K562 (cell line): ENCODE measurements around the gene LGALS7B. TPM values are rescaled to one million over a fixed set of nuclear protein-coding genes. Genes with fewer than 3 reads are reported as not detected.

Experiments used
- ATAC-seq: fragments of 200-7000 bp; cut with Tn5 transposase; 3 replicates; pipeline ENCODE4 v1.9.1; 2020; ENCODE audit warnings: moderate library complexity
- BruUV-seq: library from RNA; stranded (reverse); fragments of 400-500 nt; replicated peaks from 2 replicates; lab custom pipeline; 2021; lab: Mats Ljungman, UMichigan
- CTCF ChIA-PET: fragments of 300-600 bp; formaldehyde crosslinking; extraction: SDS; loops from one replicate; lab custom pipeline; 2021; ENCODE audit warnings: low intra/inter-chr PET ratio; lab: Yijun Ruan, JAX
- POLR2A ChIA-PET: fragments of 300-600, 350-650 bp; sonication (Branson Sonifier 250); formaldehyde crosslinking; extraction: SDS; loops from one replicate; lab custom pipeline; 2021; ENCODE audit warnings: antibody characterized with exemption, inconsistent platforms; lab: Yijun Ruan, JAX
- DNase-seq, 4 experiments: peaks; one replicate each; pipeline versions ENCODE4 v3.0.0 to v3.0.0-alpha.2; 2011 to 2018; ENCODE audit warnings: low spot score in 3 of 4, mixed read lengths in 3 of 4; ENCODE audit errors: extremely low read depth in 1 of 4
- FAIRE-seq: peaks from 2 replicates; lab custom pipeline; 2011; peaks lifted over from hg19 to GRCh38; lab: Jason Lieb, UNC
- H2AFZ ChIP-seq: 2 replicates; pipeline ENCODE4 v1.6.0; 2011; ENCODE audit warnings: low read depth, low read length, control low read depth, inconsistent platforms
- H3K27ac ChIP-seq: fragments of 200-600 bp; 3 replicates; pipeline ENCODE4 v1.8.0; 2011; ENCODE audit warnings: low read depth, mild to moderate bottlenecking, control low read depth, inconsistent platforms, low read length, moderate library complexity, mixed read lengths; ENCODE audit errors: extremely low read depth
- H3K27me3 ChIP-seq, 2 experiments: fragments of 300-600 bp in 1 of 2; 2 replicates in 1 of 2; 3 replicates in 1 of 2; pipeline versions ENCODE4 v1.6.0 to v1.8.0; 2011; ENCODE audit warnings: inconsistent platforms in 2 of 2, low read length in 2 of 2, mild to moderate bottlenecking in 1 of 2, mixed read lengths in 1 of 2, moderate library complexity in 1 of 2; ENCODE audit not compliant: control insufficient read depth in 2 of 2, insufficient read depth in 2 of 2
- H3K36me3 ChIP-seq: fragments of 300-600 bp; 3 replicates; pipeline ENCODE4 v1.8.0; 2011; ENCODE audit warnings: mild to moderate bottlenecking, low read length, inconsistent platforms; ENCODE audit not compliant: control insufficient read depth, insufficient read depth
- H3K4me1 ChIP-seq, 2 experiments: fragments of 200-600 bp in 1 of 2; replicated peaks in 1 of 2; 2 replicates in 1 of 2; 3 replicates in 1 of 2; pipeline versions ENCODE4 v1.5.1 to v1.8.0; 2011; ENCODE audit warnings: inconsistent platforms in 2 of 2, low read length in 2 of 2, mild to moderate bottlenecking in 1 of 2, mixed read lengths in 1 of 2, moderate library complexity in 1 of 2; ENCODE audit not compliant: control insufficient read depth in 2 of 2, insufficient read depth in 2 of 2
- H3K4me2 ChIP-seq: 2 replicates; pipeline ENCODE4 v1.6.1; 2011; ENCODE audit warnings: low read length, control low read depth, inconsistent platforms, mixed read lengths; ENCODE audit not compliant: insufficient read depth
- H3K4me3 ChIP-seq: fragments of 200-600 bp; sonication (generic), shearing (Covaris generic); 2 replicates; pipeline ENCODE4 v1.5.1; 2016; ENCODE audit warnings: control low read depth, inconsistent platforms
- H3K79me2 ChIP-seq: fragments of 200-600 bp; 3 replicates; pipeline ENCODE4 v1.8.0; 2011; ENCODE audit warnings: low read length, inconsistent platforms; ENCODE audit not compliant: control insufficient read depth, insufficient read depth
- H3K9ac ChIP-seq, 2 experiments: 2 replicates each; pipeline versions ENCODE4 v1.6.0 to v1.6.1; 2011; ENCODE audit warnings: low read depth in 2 of 2, low read length in 2 of 2, control low read depth in 1 of 2, inconsistent platforms in 1 of 2, mild to moderate bottlenecking in 1 of 2, mixed read lengths in 1 of 2; ENCODE audit not compliant: insufficient read depth in 1 of 2
- H3K9me1 ChIP-seq: one replicate; pipeline ENCODE4 v1.6.0; 2011; ENCODE audit warnings: inconsistent platforms, mild to moderate bottlenecking, low read length, moderate library complexity; ENCODE audit not compliant: control insufficient read depth, insufficient read depth
- H3K9me3 ChIP-seq: replicated peaks from 2 replicates; pipeline ENCODE4 v1.5.1; 2011; ENCODE audit warnings: low read depth, low read length, inconsistent platforms; ENCODE audit not compliant: control insufficient read depth, insufficient read depth
- H4K20me1 ChIP-seq: replicated peaks from 2 replicates; pipeline ENCODE4 v1.6.1; 2011; ENCODE audit warnings: low read length, inconsistent platforms, mixed read lengths; ENCODE audit not compliant: control insufficient read depth, insufficient read depth
- ARID3A ChIP-seq: IDR thresholded peaks from 2 replicates; pipeline ENCODE4 v1.6.1; 2012; ENCODE audit warnings: low read depth, low read length, improper control_type of control experiment, borderline replicate concordance
- BRD9 ChIP-seq: fragments of 450-650 bp; IDR thresholded peaks from 2 replicates; pipeline ENCODE4 v1.6.1; 2018; ENCODE audit warnings: low read depth; ENCODE audit not compliant: partially characterized antibody
- CCAR2 ChIP-seq: fragments of 200-400 bp; formaldehyde crosslinking; IDR thresholded peaks from 2 replicates; pipeline ENCODE4 v1.6.1; 2017; ENCODE audit warnings: mild to moderate bottlenecking, low read depth, low read length
- KDM4B ChIP-seq, 2 experiments: fragments of 450-650 bp in 1 of 2; sonication (generic) in 1 of 2; IDR thresholded peaks; 2 replicates each; pipeline ENCODE4 v1.6.1; 2016 to 2017; ENCODE audit warnings: borderline replicate concordance in 2 of 2, antibody characterized with exemption in 1 of 2, low read depth in 1 of 2, mild to moderate bottlenecking in 1 of 2
- MTA3 ChIP-seq: fragments of 450-650 bp; formaldehyde crosslinking; IDR thresholded peaks from 2 replicates; pipeline ENCODE4 v1.6.1; 2017; ENCODE audit warnings: mild to moderate bottlenecking, borderline replicate concordance
- NFATC3 ChIP-seq: fragments of 450-650 bp; IDR thresholded peaks from 2 replicates; pipeline ENCODE4 v1.6.1; 2017; ENCODE audit warnings: mild to moderate bottlenecking
- POLR3A ChIP-seq: IDR thresholded peaks from 2 replicates; pipeline ENCODE4 v1.6.1; 2011; ENCODE audit warnings: borderline replicate concordance, mild to moderate bottlenecking, moderate library complexity; ENCODE audit not compliant: insufficient read length, insufficient read depth; ENCODE audit errors: extremely low read depth
- TAF7 ChIP-seq: fragments of 450-650 bp; IDR thresholded peaks from 2 replicates; pipeline ENCODE4 v1.6.1; 2016; ENCODE audit warnings: missing genetic modification characterization, missing compliant biosample characterization
- TRIM28 ChIP-seq: fragments of 450-650 bp; IDR thresholded peaks from 2 replicates; pipeline ENCODE4 v1.6.1; 2017
- TSC22D4 ChIP-seq: fragments of 450-650 bp; IDR thresholded peaks from 2 replicates; pipeline ENCODE4 v1.6.1; 2016; ENCODE audit warnings: missing genetic modification characterization, missing biosample characterization, control low read depth
- XRCC5 ChIP-seq: fragments of 200-400 bp; formaldehyde crosslinking; IDR thresholded peaks from 2 replicates; pipeline ENCODE4 v1.6.1; 2017; ENCODE audit warnings: low read depth, mild to moderate bottlenecking, low read length
- ZBED1 ChIP-seq: IDR thresholded peaks from 2 replicates; pipeline ENCODE4 v1.6.1; 2014
- ZNF586 ChIP-seq: fragments of 450-650 bp; formaldehyde crosslinking; conservative IDR thresholded peaks from 2 replicates; pipeline ENCODE4 v1.4.0; 2020; ENCODE audit warnings: mild to moderate bottlenecking, moderate library complexity
- WGBS: fragments of 100-300 bp; shearing (Covaris generic); methylation state at CpG from one replicate; pipeline ENCODE4 v1.1.6; 2016; ENCODE audit warnings: low coverage, mixed read lengths; ENCODE audit not compliant: insufficient coverage; ENCODE audit errors: missing lambda C conversion rate; 5-methylcytosine and 5-hydroxymethylcytosine counted together
- in situ Hi-C: fragments of 300-500 bp; cut with MboI; formaldehyde crosslinking; loops from 4 replicates; pipeline ENCODE4 v1.15.0; 2018; ENCODE audit warnings: inconsistent platforms, mixed read lengths
- intact Hi-C: fragments of 100-400 bp; cut with micrococcal nuclease; formaldehyde crosslinking; loops from 2 replicates; pipeline ENCODE4 v1.14.2; 2022
- polyA plus RNA-seq, 8 experiments: library from polyadenylated mRNA; depleted of rRNA in 4 of 8; stranded (reverse) in 5 of 8; unstranded in 3 of 8; fragments of >200 nt; fragmentation: Nextera tagmentation in 2 of 8; fragmentation: Illumina TruSeq in 1 of 8; extraction: Ambion mirVana in 2 of 8; extraction: Trizol in 1 of 8; gene quantifications; 2 replicates each; pipeline versions ENCODE4 v1.2.1 to v1.2.3, GENCODE V29; 2011 to 2014; ENCODE audit warnings: inconsistent platforms in 1 of 8, missing spikeins in 1 of 8
- total RNA-seq, 7 experiments: library from RNA; depleted of rRNA in 6 of 7; stranded (reverse); fragments of >200 nt in 6 of 7; fragmentation: Illumina TruSeq in 2 of 7; extraction: Trizol in 2 of 7; gene quantifications; 2 replicates each; pipeline versions ENCODE4 v1.2.1 to v1.2.3, GENCODE V29; 2011 to 2021; ENCODE audit warnings: low replicate concordance in 1 of 7
- TF ChIP-seq, protein P1 (sequence below): sonication (generic); formaldehyde crosslinking; IDR thresholded peaks from 2 replicates; pipeline ENCODE4 v1.8.1; 2023; ENCODE audit warnings: missing genetic modification reagents, mild to moderate bottlenecking, borderline replicate concordance
- TF ChIP-seq, protein P2 (sequence below): fragments of 250-450 bp; sonication (Bioruptor Pico); IDR thresholded peaks from 2 replicates; pipeline ENCODE4 v1.4.0; 2020; ENCODE audit warnings: borderline replicate concordance

The LGALS7B gene
- total and polyA plus RNA-seq, 9 of the 15 experiments (the other 6 are each of a cell fraction or from before 2014, with no cell fraction given): not detected

GRCh38 chr19:38740932-38741331 lies 48.1 kb upstream of the LGALS7B start:
- H2AFZ ChIP-seq: no peak overlapping the region
- ATAC-seq (no peak), FAIRE-seq (no peak), DNase-seq (no peak)
- no peaks in the 10 kb centered on the region for H3K36me3 ChIP-seq
- intact Hi-C loops (no loop called here), in situ Hi-C loops (no loop called here)
- no peaks in the 10 kb centered on the region for H3K9me1 ChIP-seq
- peaks cover 21 to 51% of the 10 kb centered on the region in 2 experiments for H3K4me1 ChIP-seq
- ChIA-PET CTCF (no interaction called here), POLR2A (no interaction called here)
- no peaks in the 10 kb centered on the region for H3K27me3 ChIP-seq
- no peak overlapping the region for H3K4me3 ChIP-seq
- no TSS peak for BruUV-seq
- peaks cover 8% of the 10 kb centered on the region; the same call in 1 of the 3 replicates for H3K79me2 ChIP-seq
- H3K9me3 ChIP-seq: no peaks in the 10 kb centered on the region
- no peak overlapping the region for H3K9ac ChIP-seq
- WGBS: 70% methylated on average over 2 of the region's 2 CpGs
- no peak overlapping the region for H3K27ac ChIP-seq
- H4K20me1 ChIP-seq: no peaks in the 10 kb centered on the region
- H3K4me2 ChIP-seq: no peak overlapping the region
- TF ChIP-seq TAF7 (tag): no peak
- TF ChIP-seq NFATC3: no peak
- TF ChIP-seq POLR3A: no peak
- no peak for TF ChIP-seq ZNF586 (CRISPR knock-in tag)
- TF ChIP-seq MTA3: no peak
- TF ChIP-seq, protein P1, sequence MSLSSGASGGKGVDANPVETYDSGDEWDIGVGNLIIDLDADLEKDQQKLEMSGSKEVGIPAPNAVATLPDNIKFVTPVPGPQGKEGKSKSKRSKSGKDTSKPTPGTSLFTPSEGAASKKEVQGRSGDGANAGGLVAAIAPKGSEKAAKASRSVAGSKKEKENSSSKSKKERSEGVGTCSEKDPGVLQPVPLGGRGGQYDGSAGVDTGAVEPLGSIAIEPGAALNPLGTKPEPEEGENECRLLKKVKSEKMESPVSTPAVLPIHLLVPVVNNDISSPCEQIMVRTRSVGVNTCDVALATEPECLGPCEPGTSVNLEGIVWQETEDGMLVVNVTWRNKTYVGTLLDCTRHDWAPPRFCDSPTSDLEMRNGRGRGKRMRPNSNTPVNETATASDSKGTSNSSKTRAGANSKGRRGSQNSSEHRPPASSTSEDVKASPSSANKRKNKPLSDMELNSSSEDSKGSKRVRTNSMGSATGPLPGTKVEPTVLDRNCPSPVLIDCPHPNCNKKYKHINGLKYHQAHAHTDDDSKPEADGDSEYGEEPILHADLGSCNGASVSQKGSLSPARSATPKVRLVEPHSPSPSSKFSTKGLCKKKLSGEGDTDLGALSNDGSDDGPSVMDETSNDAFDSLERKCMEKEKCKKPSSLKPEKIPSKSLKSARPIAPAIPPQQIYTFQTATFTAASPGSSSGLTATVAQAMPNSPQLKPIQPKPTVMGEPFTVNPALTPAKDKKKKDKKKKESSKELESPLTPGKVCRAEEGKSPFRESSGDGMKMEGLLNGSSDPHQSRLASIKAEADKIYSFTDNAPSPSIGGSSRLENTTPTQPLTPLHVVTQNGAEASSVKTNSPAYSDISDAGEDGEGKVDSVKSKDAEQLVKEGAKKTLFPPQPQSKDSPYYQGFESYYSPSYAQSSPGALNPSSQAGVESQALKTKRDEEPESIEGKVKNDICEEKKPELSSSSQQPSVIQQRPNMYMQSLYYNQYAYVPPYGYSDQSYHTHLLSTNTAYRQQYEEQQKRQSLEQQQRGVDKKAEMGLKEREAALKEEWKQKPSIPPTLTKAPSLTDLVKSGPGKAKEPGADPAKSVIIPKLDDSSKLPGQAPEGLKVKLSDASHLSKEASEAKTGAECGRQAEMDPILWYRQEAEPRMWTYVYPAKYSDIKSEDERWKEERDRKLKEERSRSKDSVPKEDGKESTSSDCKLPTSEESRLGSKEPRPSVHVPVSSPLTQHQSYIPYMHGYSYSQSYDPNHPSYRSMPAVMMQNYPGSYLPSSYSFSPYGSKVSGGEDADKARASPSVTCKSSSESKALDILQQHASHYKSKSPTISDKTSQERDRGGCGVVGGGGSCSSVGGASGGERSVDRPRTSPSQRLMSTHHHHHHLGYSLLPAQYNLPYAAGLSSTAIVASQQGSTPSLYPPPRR (CRISPR knock-in tag): no peak
- no peak for TF ChIP-seq ZBED1
- TF ChIP-seq, protein P2, sequence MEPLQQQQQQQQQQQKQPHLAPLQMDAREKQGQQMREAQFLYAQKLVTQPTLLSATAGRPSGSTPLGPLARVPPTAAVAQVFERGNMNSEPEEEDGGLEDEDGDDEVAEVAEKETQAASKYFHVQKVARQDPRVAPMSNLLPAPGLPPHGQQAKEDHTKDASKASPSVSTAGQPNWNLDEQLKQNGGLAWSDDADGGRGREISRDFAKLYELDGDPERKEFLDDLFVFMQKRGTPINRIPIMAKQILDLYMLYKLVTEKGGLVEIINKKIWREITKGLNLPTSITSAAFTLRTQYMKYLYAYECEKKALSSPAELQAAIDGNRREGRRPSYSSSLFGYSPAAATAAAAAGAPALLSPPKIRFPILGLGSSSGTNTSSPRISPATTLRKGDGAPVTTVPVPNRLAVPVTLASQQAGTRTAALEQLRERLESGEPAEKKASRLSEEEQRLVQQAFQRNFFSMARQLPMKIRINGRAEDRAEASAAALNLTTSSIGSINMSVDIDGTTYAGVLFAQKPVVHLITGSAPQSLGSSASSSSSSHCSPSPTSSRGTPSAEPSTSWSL: no peak
- no peak for TF ChIP-seq CCAR2
- TF ChIP-seq XRCC5: no peak
- TF ChIP-seq TSC22D4 (tag): no peak
- no peak for TF ChIP-seq BRD9
- TF ChIP-seq KDM4B (IDR thresholded peaks at IDR 0.05; ENCODE audit: borderline replicate concordance in 2 of 2, low read depth in 1 of 2): no peak
- TF ChIP-seq TRIM28: no peak
- TF ChIP-seq ARID3A: no peak
